ENCODE measurements around the gene CREB3L1.

DNA sequence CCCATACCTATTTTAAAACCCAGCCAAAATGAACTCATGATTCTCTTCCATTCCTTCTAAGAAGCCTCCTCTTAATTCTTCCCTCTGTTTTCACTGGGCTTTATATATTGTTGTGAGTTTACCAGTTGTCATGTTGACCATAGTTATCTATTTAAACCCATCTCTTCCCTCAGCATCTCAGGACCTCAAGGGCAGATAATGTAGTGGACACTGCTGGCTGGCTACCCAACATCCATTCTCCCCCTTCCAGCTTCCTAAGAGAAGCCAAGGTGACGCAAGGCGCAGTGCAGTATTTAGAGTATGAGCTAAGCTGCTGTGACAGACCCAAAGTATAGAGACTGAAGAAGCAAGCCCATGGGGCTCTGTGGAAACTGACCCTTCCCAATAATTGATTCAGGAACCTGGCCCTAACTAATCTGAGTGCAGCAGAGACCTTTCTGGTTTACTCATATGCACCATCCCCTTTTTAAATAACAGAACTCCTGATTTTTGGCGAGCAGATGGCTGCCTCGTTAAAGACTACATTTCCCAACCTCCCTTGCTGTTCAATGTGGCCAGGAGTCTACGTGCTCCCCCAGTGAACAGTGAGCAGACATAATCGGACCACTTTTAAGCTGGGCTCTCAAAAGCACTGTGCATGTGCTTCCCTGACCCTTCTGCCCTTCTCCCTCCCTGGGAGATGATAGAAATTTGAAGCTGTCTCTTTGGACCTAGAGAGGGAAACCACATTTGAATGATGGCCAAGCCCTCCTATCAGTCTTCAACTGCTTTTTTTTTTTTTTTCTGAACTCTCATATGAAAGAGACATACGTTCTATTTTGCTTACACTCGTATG is 28.1 kb upstream of the CREB3L1 start:
- no peak for TF ChIP-seq POLR2A (IDR thresholded peaks at IDR 0.05; ENCODE audit: low read depth)
- TF ChIP-seq, protein P1, sequence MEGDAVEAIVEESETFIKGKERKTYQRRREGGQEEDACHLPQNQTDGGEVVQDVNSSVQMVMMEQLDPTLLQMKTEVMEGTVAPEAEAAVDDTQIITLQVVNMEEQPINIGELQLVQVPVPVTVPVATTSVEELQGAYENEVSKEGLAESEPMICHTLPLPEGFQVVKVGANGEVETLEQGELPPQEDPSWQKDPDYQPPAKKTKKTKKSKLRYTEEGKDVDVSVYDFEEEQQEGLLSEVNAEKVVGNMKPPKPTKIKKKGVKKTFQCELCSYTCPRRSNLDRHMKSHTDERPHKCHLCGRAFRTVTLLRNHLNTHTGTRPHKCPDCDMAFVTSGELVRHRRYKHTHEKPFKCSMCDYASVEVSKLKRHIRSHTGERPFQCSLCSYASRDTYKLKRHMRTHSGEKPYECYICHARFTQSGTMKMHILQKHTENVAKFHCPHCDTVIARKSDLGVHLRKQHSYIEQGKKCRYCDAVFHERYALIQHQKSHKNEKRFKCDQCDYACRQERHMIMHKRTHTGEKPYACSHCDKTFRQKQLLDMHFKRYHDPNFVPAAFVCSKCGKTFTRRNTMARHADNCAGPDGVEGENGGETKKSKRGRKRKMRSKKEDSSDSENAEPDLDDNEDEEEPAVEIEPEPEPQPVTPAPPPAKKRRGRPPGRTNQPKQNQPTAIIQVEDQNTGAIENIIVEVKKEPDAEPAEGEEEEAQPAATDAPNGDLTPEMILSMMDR (IDR thresholded peaks at IDR 0.05): no peak

Measured in esophagus muscularis mucosa (tissue), 3 donors.